Measurements from ENCODE around the gene OPTC. TPM values are rescaled to one million over a fixed set of nuclear protein-coding genes. Genes with fewer than 3 reads are reported as not detected.

Gene OPTC
- total and polyA plus RNA-seq, 4 donors = not detected

- peak in 2 of 3 donors; percentile 29 to 48 for DNase-seq
- Histone ChIP-seq H3K9ac (ENCODE audit: insufficient read depth in 1 of 2, low read length in 2 of 2) (no peak overlapping the region), H3K27ac (ENCODE audit: low read depth in 1 of 2, low read length in 1 of 2) (peak overlapping the region; percentile 7 to 75), H3K4me1 (ENCODE audit: control insufficient read depth in 5 of 5, insufficient read depth in 5 of 5, low read length in 5 of 5) (peaks cover 0 to 10% (median 0%) of the 10 kb centered on the region in 5 donors), H3K9me3 (ENCODE audit: control insufficient read depth in 4 of 4, insufficient read depth in 3 of 4, low read length in 3 of 4) (no peaks in the 10 kb centered on the region), H3K4me3 (no peak overlapping the region), H3K27me3 (ENCODE audit: control insufficient read depth in 3 of 3, insufficient read depth in 3 of 3, low read length in 2 of 3) (no peaks in the 10 kb centered on the region), H3K36me3 (ENCODE audit: control insufficient read depth in 4 of 4, insufficient read depth in 4 of 4, low read length in 4 of 4) (no peaks in the 10 kb centered on the region)
- ATAC-seq (ENCODE audit: insufficient read depth, low FRiP score) = peak; percentile 39
- 63 to 87% methylated on average over 5 of the region's 5 CpGs for WGBS, 2 donors
- no peak for TF ChIP-seq CTCF (IDR thresholded peaks at IDR 0.05; ENCODE audit: control extremely low read depth, extremely low read depth)
Observed at GRCh38 chr1:203537806-203538464, 44.0 kb downstream of the OPTC start.

GRCh38 chr1:203538726-203539125, 44.8 kb downstream of the OPTC start:
- Histone ChIP-seq H3K9ac (ENCODE audit: insufficient read depth in 1 of 2, low read length in 2 of 2) (no peak overlapping the region), H3K9me3 (ENCODE audit: control insufficient read depth in 4 of 4, insufficient read depth in 3 of 4, low read length in 3 of 4) (no peaks in the 10 kb centered on the region), H3K27ac (ENCODE audit: low read depth in 1 of 2, low read length in 1 of 2) (peak overlapping the region in 1 of 2 donors; percentile 48), H3K36me3 (ENCODE audit: control insufficient read depth in 4 of 4, insufficient read depth in 4 of 4, low read length in 4 of 4) (no peaks in the 10 kb centered on the region), H3K27me3 (ENCODE audit: control insufficient read depth in 3 of 3, insufficient read depth in 3 of 3, low read length in 2 of 3) (no peaks in the 10 kb centered on the region), H3K4me3 (no peak overlapping the region), H3K4me1 (ENCODE audit: control insufficient read depth in 5 of 5, insufficient read depth in 5 of 5, low read length in 5 of 5) (peaks cover 0 to 10% (median 0%) of the 10 kb centered on the region in 5 donors)
- no peak for TF ChIP-seq CTCF (IDR thresholded peaks at IDR 0.05; ENCODE audit: control extremely low read depth, extremely low read depth)
- no peak for DNase-seq
- no peak for ATAC-seq (ENCODE audit: insufficient read depth, low FRiP score)
- 43 to 67% methylated on average over 1 of the region's 1 CpG for WGBS, 2 donors

GRCh38 chr1:203539831-203540546, 46.0 kb downstream of the OPTC start:
- 91 to 94% methylated on average over 5 of the region's 5 CpGs for WGBS, 2 donors
- Histone ChIP-seq H3K4me3 (no peak overlapping the region), H3K9ac (ENCODE audit: insufficient read depth in 1 of 2, low read length in 2 of 2) (no peak overlapping the region), H3K27ac (ENCODE audit: low read depth in 1 of 2, low read length in 1 of 2) (no peak overlapping the region), H3K27me3 (ENCODE audit: control insufficient read depth in 3 of 3, insufficient read depth in 3 of 3, low read length in 2 of 3) (no peaks in the 10 kb centered on the region), H3K36me3 (ENCODE audit: control insufficient read depth in 4 of 4, insufficient read depth in 4 of 4, low read length in 4 of 4) (no peaks in the 10 kb centered on the region), H3K4me1 (ENCODE audit: control insufficient read depth in 5 of 5, insufficient read depth in 5 of 5, low read length in 5 of 5) (peaks cover 0 to 2% (median 0%) of the 10 kb centered on the region in 5 donors), H3K9me3 (ENCODE audit: control insufficient read depth in 4 of 4, insufficient read depth in 3 of 4, low read length in 3 of 4) (no peaks in the 10 kb centered on the region)
- ATAC-seq (ENCODE audit: insufficient read depth, low FRiP score) (no peak), DNase-seq (no peak)
- no peak for TF ChIP-seq CTCF (IDR thresholded peaks at IDR 0.05; ENCODE audit: control extremely low read depth, extremely low read depth)
